Measurements from ENCODE around the gene PDE4D. TPM values are rescaled to one million over a fixed set of nuclear protein-coding genes. Genes with fewer than 3 reads are reported as not detected.

PDE4D gene
- total RNA-seq, 1 experiment from 2014 or later = 5.3 TPM

- no peak overlapping the region for H3K4me3 ChIP-seq (ENCODE audit: insufficient read depth, low read depth, low read length)
- DNase-seq = no peak
- H3K27me3 ChIP-seq (ENCODE audit: control insufficient read depth, insufficient read depth, low read length) = no peaks in the 10 kb centered on the region
Measured at GRCh38 chr5:59533730-59534108, 359.8 kb downstream of the PDE4D start.

GRCh38 chr5:59532979-59533729 lies 360.4 kb downstream of the PDE4D start:
- no peaks in the 10 kb centered on the region for H3K36me3 ChIP-seq (replicated peaks; ENCODE audit: control insufficient read depth, insufficient read depth, low read length)
- no peak overlapping the region for H3K4me3 ChIP-seq (ENCODE audit: insufficient read depth, low read depth, low read length)
- H3K27me3 ChIP-seq (ENCODE audit: control insufficient read depth, insufficient read depth, low read length) = no peaks in the 10 kb centered on the region
- no peak for DNase-seq

More at GRCh38 chr5:59533730-59534108, 359.8 kb downstream of the PDE4D start:
- H3K36me3 ChIP-seq (replicated peaks; ENCODE audit: control insufficient read depth, insufficient read depth, low read length) = no peaks in the 10 kb centered on the region

- no peaks in the 10 kb centered on the region for H3K27me3 ChIP-seq (ENCODE audit: control insufficient read depth, insufficient read depth, low read length)
- DNase-seq = no peak
- no peaks in the 10 kb centered on the region for H3K36me3 ChIP-seq (replicated peaks; ENCODE audit: control insufficient read depth, insufficient read depth, low read length)
Measured at GRCh38 chr5:59529239-59529638, 364.3 kb downstream of the PDE4D start.

GRCh38 chr5:59528202-59528862 lies 365.2 kb downstream of the PDE4D start:
- H3K27me3 ChIP-seq (ENCODE audit: control insufficient read depth, insufficient read depth, low read length) = no peaks in the 10 kb centered on the region
- DNase-seq = no peak
- H3K4me3 ChIP-seq (ENCODE audit: insufficient read depth, low read depth, low read length) = no peak overlapping the region
- H3K36me3 ChIP-seq (replicated peaks; ENCODE audit: control insufficient read depth, insufficient read depth, low read length) = no peaks in the 10 kb centered on the region

More at GRCh38 chr5:59529239-59529638, 364.3 kb downstream of the PDE4D start:
- no peak overlapping the region for H3K4me3 ChIP-seq (ENCODE audit: insufficient read depth, low read depth, low read length)

- no peak overlapping the region for H3K4me3 ChIP-seq (ENCODE audit: insufficient read depth, low read depth, low read length)
- H3K36me3 ChIP-seq (replicated peaks; ENCODE audit: control insufficient read depth, insufficient read depth, low read length) = no peaks in the 10 kb centered on the region
- DNase-seq = no peak
- no peaks in the 10 kb centered on the region for H3K27me3 ChIP-seq (ENCODE audit: control insufficient read depth, insufficient read depth, low read length)
Measured at GRCh38 chr5:59525957-59526356, 367.6 kb downstream of the PDE4D start.

- DNase-seq = no peak
- Histone ChIP-seq H3K4me3 (ENCODE audit: insufficient read depth, low read depth, low read length) (no peak overlapping the region), H3K27me3 (ENCODE audit: control insufficient read depth, insufficient read depth, low read length) (no peaks in the 10 kb centered on the region), H3K36me3 (replicated peaks; ENCODE audit: control insufficient read depth, insufficient read depth, low read length) (no peaks in the 10 kb centered on the region)
Measured at GRCh38 chr5:59525311-59525710, 368.2 kb downstream of the PDE4D start.

- DNase-seq = no peak
- H3K36me3 ChIP-seq (replicated peaks; ENCODE audit: control insufficient read depth, insufficient read depth, low read length) = no peaks in the 10 kb centered on the region
- no peaks in the 10 kb centered on the region for H3K27me3 ChIP-seq (ENCODE audit: control insufficient read depth, insufficient read depth, low read length)
- no peak overlapping the region for H3K4me3 ChIP-seq (ENCODE audit: insufficient read depth, low read depth, low read length)
Measured at GRCh38 chr5:59522201-59522831, 371.2 kb downstream of the PDE4D start.

- H3K36me3 ChIP-seq (replicated peaks; ENCODE audit: control insufficient read depth, insufficient read depth, low read length) = no peaks in the 10 kb centered on the region
- no peak for DNase-seq
- no peak overlapping the region for H3K4me3 ChIP-seq (ENCODE audit: insufficient read depth, low read depth, low read length)
- no peaks in the 10 kb centered on the region for H3K27me3 ChIP-seq (ENCODE audit: control insufficient read depth, insufficient read depth, low read length)
Measured at GRCh38 chr5:59521476-59521875, 372.1 kb downstream of the PDE4D start.

- Histone ChIP-seq H3K36me3 (replicated peaks; ENCODE audit: control insufficient read depth, insufficient read depth, low read length) (no peaks in the 10 kb centered on the region), H3K4me3 (ENCODE audit: insufficient read depth, low read depth, low read length) (no peak overlapping the region), H3K27me3 (ENCODE audit: control insufficient read depth, insufficient read depth, low read length) (no peaks in the 10 kb centered on the region)
- DNase-seq = no peak
Measured at GRCh38 chr5:59519338-59519737, 374.2 kb downstream of the PDE4D start.

- DNase-seq = no peak
- no peaks in the 10 kb centered on the region for H3K27me3 ChIP-seq (ENCODE audit: control insufficient read depth, insufficient read depth, low read length)
- no peak overlapping the region for H3K4me3 ChIP-seq (ENCODE audit: insufficient read depth, low read depth, low read length)
- no peaks in the 10 kb centered on the region for H3K36me3 ChIP-seq (replicated peaks; ENCODE audit: control insufficient read depth, insufficient read depth, low read length)
Measured at GRCh38 chr5:59517926-59518585, 375.5 kb downstream of the PDE4D start.

- no peak overlapping the region for H3K4me3 ChIP-seq (ENCODE audit: insufficient read depth, low read depth, low read length)
- no peak for DNase-seq
- H3K27me3 ChIP-seq (ENCODE audit: control insufficient read depth, insufficient read depth, low read length) = no peaks in the 10 kb centered on the region
- no peaks in the 10 kb centered on the region for H3K36me3 ChIP-seq (replicated peaks; ENCODE audit: control insufficient read depth, insufficient read depth, low read length)
Measured at GRCh38 chr5:59516161-59516560, 377.4 kb downstream of the PDE4D start.

- no peak overlapping the region for H3K4me3 ChIP-seq (ENCODE audit: insufficient read depth, low read depth, low read length)
- no peaks in the 10 kb centered on the region for H3K27me3 ChIP-seq (ENCODE audit: control insufficient read depth, insufficient read depth, low read length)
- DNase-seq = no peak
Measured at GRCh38 chr5:59506285-59506877, 387.1 kb downstream of the PDE4D start.

GRCh38 chr5:59504043-59504442 lies 389.5 kb downstream of the PDE4D start:
- no peak for DNase-seq
- Histone ChIP-seq H3K27me3 (ENCODE audit: control insufficient read depth, insufficient read depth, low read length) (no peaks in the 10 kb centered on the region), H3K36me3 (replicated peaks; ENCODE audit: control insufficient read depth, insufficient read depth, low read length) (no peaks in the 10 kb centered on the region), H3K4me3 (ENCODE audit: insufficient read depth, low read depth, low read length) (no peak overlapping the region)

More at GRCh38 chr5:59506285-59506877, 387.1 kb downstream of the PDE4D start:
- no peaks in the 10 kb centered on the region for H3K36me3 ChIP-seq (replicated peaks; ENCODE audit: control insufficient read depth, insufficient read depth, low read length)

GRCh38 chr5:59503220-59503619 lies 390.3 kb downstream of the PDE4D start:
- Histone ChIP-seq H3K36me3 (replicated peaks; ENCODE audit: control insufficient read depth, insufficient read depth, low read length) (no peaks in the 10 kb centered on the region), H3K27me3 (ENCODE audit: control insufficient read depth, insufficient read depth, low read length) (no peaks in the 10 kb centered on the region), H3K4me3 (ENCODE audit: insufficient read depth, low read depth, low read length) (no peak overlapping the region)
- no peak for DNase-seq

All from H7 (cell line).